ENCODE results near the gene CYFIP1. TPM values are rescaled to one million over a fixed set of nuclear protein-coding genes. Genes with fewer than 3 reads are reported as not detected.

Gene CYFIP1
- total RNA-seq, 1 experiment from 2014 or later, result 143 TPM

DNA sequence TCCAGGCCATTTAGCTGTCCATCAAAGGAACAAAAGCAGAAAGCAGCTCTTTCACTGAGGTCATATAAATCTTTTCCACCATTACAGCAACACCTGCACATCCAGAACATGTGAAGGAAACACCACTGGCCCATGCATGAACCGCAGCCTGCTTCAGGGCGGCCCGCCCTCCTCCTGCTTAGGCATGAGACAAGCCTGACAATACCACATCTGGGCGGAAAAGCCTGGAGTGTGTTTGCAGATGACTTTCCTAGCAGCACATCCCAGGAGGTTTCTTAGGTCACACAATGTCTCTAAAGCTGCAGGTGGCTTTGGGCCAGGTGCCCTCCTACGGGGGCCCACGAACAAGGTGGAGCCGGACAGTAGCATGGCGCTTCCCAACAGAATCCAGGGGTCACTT is 19.6 kb downstream of the CYFIP1 start:
- ATAC-seq (no peak), DNase-seq (ENCODE audit: low read depth, low spot score) (no peak)
- ChIA-PET POLR2A (no interaction called here), CTCF (no interaction called here), RAD21 (ENCODE audit: low non-redundant PET in 1 of 2, low total read pairs in 2 of 2, uncharacterized antibody in 2 of 2, unreplicated experiment in 2 of 2) (no interaction called here)
- no peaks in the 10 kb centered on the region for H3K4me1 ChIP-seq (ENCODE audit: control insufficient read depth in 1 of 2, insufficient read depth in 2 of 2, low read length in 2 of 2)
- no peaks in the 10 kb centered on the region for H3K9me2 ChIP-seq (ENCODE audit: insufficient read depth)
- TF ChIP-seq, protein P1, sequence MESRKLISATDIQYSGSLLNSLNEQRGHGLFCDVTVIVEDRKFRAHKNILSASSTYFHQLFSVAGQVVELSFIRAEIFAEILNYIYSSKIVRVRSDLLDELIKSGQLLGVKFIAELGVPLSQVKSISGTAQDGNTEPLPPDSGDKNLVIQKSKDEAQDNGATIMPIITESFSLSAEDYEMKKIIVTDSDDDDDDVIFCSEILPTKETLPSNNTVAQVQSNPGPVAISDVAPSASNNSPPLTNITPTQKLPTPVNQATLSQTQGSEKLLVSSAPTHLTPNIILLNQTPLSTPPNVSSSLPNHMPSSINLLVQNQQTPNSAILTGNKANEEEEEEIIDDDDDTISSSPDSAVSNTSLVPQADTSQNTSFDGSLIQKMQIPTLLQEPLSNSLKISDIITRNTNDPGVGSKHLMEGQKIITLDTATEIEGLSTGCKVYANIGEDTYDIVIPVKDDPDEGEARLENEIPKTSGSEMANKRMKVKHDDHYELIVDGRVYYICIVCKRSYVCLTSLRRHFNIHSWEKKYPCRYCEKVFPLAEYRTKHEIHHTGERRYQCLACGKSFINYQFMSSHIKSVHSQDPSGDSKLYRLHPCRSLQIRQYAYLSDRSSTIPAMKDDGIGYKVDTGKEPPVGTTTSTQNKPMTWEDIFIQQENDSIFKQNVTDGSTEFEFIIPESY (IDR thresholded peaks at IDR 0.05; ENCODE audit: extremely low read depth, insufficient replicate concordance, low read length), result no peak
- no peaks in the 10 kb centered on the region for H3K9me3 ChIP-seq (ENCODE audit: control insufficient read depth in 1 of 2, insufficient read depth in 1 of 2, low read depth in 1 of 2, low read length in 2 of 2)
- H2AFZ ChIP-seq (ENCODE audit: low read depth, low read length, poor library complexity, severe bottlenecking), result no peak overlapping the region
- no peak overlapping the region for H3K27ac ChIP-seq (ENCODE audit: low read depth, low read length)
- H3K36me3 ChIP-seq (ENCODE audit: control insufficient read depth in 1 of 2, insufficient read depth in 2 of 2, low read length in 2 of 2), result no peaks in the 10 kb centered on the region
- no peak overlapping the region for H3K4me3 ChIP-seq (replicated peaks in 1 of 2; ENCODE audit: low read depth in 1 of 2, low read length in 2 of 2)
- H3K79me2 ChIP-seq (ENCODE audit: insufficient read depth, low read length), result peaks cover 97% of the 10 kb centered on the region
- H3K27me3 ChIP-seq (ENCODE audit: insufficient read depth, low read length), result no peaks in the 10 kb centered on the region
- no TSS peak for BruUV-seq (replicated peaks)
- H3K4me2 ChIP-seq (ENCODE audit: low read length), result no peak overlapping the region
- no peak overlapping the region for H3K9ac ChIP-seq (ENCODE audit: low read length)
- intact Hi-C loops (cut with micrococcal nuclease), result no loop called here
- H4K20me1 ChIP-seq (ENCODE audit: insufficient read depth), result no peaks in the 10 kb centered on the region

DNA sequence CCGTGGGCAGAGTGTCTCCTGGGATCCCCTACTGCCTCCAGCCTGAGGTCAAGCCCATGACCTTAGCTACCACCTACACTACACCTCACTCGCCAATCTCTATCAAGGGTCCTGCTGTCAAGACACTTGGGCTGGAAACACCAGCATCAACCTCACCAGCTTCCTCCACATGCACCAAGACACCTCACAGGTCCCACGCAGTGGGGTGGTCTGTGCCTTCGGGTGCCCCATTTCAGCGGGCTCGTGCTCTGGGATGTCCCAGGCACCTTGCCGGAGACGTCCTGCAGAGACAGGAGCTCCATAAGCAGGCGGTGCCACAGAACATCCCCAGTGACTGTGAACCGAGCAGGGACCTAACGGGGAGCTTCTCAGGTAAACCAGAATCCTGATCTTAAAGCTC is 20.0 kb downstream of the CYFIP1 start:
- Histone ChIP-seq H3K27ac (ENCODE audit: low read depth, low read length) (no peak overlapping the region), H3K4me3 (replicated peaks in 1 of 2; ENCODE audit: low read depth in 1 of 2, low read length in 2 of 2) (no peak overlapping the region), H4K20me1 (ENCODE audit: insufficient read depth) (no peaks in the 10 kb centered on the region), H3K9me2 (ENCODE audit: insufficient read depth) (no peaks in the 10 kb centered on the region), H3K9ac (ENCODE audit: low read length) (no peak overlapping the region), H3K27me3 (ENCODE audit: insufficient read depth, low read length) (no peaks in the 10 kb centered on the region), H3K36me3 (ENCODE audit: control insufficient read depth in 1 of 2, insufficient read depth in 2 of 2, low read length in 2 of 2) (no peaks in the 10 kb centered on the region), H3K79me2 (ENCODE audit: insufficient read depth, low read length) (peaks cover 97% of the 10 kb centered on the region), H3K4me2 (ENCODE audit: low read length) (no peak overlapping the region), H2AFZ (ENCODE audit: low read depth, low read length, poor library complexity, severe bottlenecking) (no peak overlapping the region), H3K9me3 (ENCODE audit: control insufficient read depth in 1 of 2, insufficient read depth in 1 of 2, low read depth in 1 of 2, low read length in 2 of 2) (no peaks in the 10 kb centered on the region), H3K4me1 (ENCODE audit: control insufficient read depth in 1 of 2, insufficient read depth in 2 of 2, low read length in 2 of 2) (no peaks in the 10 kb centered on the region)
- ChIA-PET RAD21 (ENCODE audit: low non-redundant PET in 1 of 2, low total read pairs in 2 of 2, uncharacterized antibody in 2 of 2, unreplicated experiment in 2 of 2) (no interaction called here), POLR2A (no interaction called here), CTCF (no interaction called here)
- intact Hi-C loops (cut with micrococcal nuclease), result no loop called here
- BruUV-seq (replicated peaks), result no TSS peak
- DNase-seq (ENCODE audit: low read depth, low spot score), result no peak
- no peak for ATAC-seq
- TF ChIP-seq POLR2AphosphoS5 (IDR thresholded peaks at IDR 0.05; ENCODE audit: low read depth, low read length), result no peak
- TF ChIP-seq ELF1 (IDR thresholded peaks at IDR 0.05; ENCODE audit: borderline replicate concordance, low read depth), result no peak
- TF ChIP-seq ZNF274 (IDR thresholded peaks at IDR 0.05; ENCODE audit: low read depth, low read length), result no peak
- TF ChIP-seq CBX3 (IDR thresholded peaks at IDR 0.05; ENCODE audit: low read depth), result no peak
- TF ChIP-seq, protein P2, sequence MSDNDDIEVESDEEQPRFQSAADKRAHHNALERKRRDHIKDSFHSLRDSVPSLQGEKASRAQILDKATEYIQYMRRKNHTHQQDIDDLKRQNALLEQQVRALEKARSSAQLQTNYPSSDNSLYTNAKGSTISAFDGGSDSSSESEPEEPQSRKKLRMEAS (IDR thresholded peaks at IDR 0.05), result no peak

Measured in HCT116 (cell line).